ENCODE measurements around the gene TMEM9.

- TF ChIP-seq POLR2AphosphoS5 (IDR thresholded peaks at IDR 0.05; ENCODE audit: borderline replicate concordance, low read depth, low read length) (no peak), EZH2 (IDR thresholded peaks at IDR 0.05) (no peak), FOXP2 (optimal IDR thresholded peaks at IDR 0.05; ENCODE audit: control extremely low read depth, extremely low read length, insufficient read depth) (no peak)
Observed at GRCh38 chr1:201096977-201097856, 57.1 kb downstream of the TMEM9 start.

Data from SK-N-MC (cell line).